ENCODE results near the gene MLXIPL.
"Not testable (repeated sequence)": the region's sequence is repeated elsewhere in the genome, so short reads cannot be mapped to it uniquely, and the experiment has no call there.

The MLXIPL gene, protein sequence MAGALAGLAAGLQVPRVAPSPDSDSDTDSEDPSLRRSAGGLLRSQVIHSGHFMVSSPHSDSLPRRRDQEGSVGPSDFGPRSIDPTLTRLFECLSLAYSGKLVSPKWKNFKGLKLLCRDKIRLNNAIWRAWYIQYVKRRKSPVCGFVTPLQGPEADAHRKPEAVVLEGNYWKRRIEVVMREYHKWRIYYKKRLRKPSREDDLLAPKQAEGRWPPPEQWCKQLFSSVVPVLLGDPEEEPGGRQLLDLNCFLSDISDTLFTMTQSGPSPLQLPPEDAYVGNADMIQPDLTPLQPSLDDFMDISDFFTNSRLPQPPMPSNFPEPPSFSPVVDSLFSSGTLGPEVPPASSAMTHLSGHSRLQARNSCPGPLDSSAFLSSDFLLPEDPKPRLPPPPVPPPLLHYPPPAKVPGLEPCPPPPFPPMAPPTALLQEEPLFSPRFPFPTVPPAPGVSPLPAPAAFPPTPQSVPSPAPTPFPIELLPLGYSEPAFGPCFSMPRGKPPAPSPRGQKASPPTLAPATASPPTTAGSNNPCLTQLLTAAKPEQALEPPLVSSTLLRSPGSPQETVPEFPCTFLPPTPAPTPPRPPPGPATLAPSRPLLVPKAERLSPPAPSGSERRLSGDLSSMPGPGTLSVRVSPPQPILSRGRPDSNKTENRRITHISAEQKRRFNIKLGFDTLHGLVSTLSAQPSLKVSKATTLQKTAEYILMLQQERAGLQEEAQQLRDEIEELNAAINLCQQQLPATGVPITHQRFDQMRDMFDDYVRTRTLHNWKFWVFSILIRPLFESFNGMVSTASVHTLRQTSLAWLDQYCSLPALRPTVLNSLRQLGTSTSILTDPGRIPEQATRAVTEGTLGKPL

DNA sequence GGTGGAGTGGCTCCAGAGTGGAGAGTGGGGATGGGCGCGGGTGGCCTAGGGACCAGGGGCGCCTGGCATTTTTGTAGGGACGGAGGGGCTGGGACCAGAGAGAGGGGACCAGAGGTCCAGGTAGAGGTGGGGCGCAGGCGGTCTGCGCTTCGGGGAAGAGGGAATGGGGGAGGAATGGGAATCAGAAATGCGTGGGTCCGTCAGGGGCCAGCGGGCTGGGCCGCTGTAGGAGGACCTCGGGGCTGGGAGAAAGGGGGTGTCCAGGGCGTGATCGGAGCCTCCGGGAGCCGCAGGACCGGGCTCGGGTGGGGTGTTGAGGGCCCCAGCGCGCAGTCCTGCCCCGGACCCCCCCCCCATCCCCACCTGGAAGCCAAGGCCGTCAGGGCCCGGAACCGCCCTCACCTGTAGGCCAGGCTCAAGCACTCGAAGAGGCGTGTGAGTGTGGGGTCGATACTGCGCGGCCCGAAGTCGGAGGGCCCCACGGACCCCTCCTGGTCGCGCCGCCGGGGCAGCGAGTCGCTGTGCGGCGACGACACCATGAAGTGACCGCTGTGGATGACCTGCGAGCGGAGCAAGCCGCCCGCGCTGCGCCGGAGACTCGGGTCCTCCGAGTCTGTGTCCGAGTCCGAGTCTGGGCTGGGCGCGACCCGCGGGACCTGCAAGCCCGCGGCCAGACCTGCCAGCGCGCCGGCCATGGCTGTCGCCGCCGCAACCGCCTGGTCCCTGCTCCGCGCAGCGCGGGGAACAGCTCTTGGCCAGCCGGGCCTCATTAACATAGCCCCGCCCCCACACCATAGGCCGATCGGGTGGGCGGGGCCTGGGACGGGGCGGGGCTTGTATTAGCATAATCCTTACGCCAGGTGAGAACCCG is at the start of gene MLXIPL:
Gene MLXIPL (minus strand): TSS at position 725 of the 871 bp plus-strand sequence. CDS start 30 bp downstream, at position 695.
- no peak for FAIRE-seq

DNA sequence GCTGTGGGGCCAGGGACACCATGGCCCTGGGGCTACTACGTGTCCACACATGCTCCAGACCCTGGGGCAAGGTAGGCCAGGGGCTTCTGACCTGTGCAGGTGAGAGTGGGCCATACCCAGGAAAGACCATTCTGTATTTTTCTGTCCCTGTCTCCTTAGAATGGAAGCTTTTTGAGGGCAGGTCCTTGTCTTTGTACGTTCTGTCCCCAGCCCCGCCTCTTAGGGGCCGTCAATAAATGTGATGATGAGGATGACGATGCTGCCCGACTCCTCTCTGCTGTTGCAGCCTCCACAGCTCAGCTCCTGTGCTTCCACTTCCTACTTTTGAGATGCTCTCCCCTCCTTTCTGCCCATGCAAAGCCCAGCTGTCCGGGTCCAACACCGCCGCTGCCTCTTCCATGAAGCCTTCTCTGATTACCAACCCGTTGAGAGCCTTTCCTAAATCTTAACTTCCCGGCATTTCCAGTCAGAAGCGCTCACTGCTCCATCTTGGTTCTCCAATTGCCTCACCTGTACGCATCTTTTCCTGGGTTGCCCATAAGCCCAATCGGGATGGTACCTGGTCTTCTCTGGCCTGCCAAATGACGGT is 47.6 kb upstream of the MLXIPL start:
- no peak for FAIRE-seq

DNA sequence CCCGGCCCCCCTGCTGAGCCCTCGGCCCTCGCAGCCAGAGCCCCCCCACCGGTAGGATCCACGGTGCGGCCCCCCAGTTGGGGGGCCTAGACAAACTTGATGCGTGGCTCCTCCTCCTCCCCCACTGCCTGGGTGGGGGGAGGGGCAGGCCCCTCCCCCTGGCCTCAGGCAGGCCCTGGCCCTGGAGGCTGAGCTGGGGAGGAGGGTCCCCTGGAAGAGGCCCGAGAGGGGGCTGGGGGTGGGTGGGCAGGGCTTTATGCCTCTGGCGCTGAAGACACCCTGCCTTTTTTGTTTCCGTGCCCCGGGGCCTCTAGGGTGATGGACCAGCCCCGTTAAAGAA is 47.0 kb upstream of the MLXIPL start:
- FAIRE-seq, result no peak

DNA sequence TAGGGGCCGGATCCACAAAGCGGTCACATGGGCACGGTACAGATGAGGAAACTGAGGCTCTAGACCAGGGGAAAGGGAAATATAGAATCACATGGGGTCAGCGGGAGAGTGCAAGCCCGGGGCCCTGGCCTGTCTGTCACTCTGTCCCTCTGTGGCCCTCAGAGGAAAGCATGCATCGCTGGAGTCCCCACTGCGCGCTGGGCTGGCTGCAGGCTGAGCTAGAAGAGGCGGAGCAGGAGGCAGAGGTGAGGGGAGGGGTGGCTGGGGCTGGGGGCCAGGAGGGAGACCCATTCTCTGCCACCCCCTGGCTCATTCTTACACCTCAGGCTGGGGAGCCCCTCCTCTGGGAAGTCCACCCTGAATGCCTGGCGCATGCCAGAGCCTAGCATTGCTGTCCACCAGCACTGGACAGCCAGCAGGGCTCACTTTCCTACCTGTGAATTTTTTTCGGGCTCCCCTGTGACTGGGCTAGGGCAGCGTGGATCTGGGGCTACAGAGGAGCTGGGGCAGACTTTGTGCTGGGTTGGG is 45.6 kb upstream of the MLXIPL start:
- no peak for FAIRE-seq

DNA sequence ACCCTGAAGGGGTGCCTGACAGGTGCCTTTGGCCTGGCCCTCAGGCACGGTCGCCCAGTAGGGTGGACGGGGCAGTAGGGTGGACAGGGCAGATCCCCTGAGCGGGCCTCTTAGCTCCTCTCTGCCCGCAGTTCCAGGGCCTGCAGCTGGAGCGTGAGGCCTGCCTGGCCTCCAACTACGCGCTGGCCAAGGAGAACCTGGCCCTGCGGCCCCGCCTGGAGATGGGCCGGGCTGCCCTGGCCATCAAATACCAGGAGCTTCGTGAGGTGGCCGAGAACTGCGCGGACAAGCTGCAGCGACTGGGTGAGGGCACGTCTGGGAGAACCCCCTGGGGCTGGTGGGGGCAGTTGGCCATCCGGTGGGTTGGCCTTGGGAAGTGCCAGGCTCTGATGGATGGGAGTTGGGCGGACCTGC is 45.0 kb upstream of the MLXIPL start:
- no peak for FAIRE-seq

DNA sequence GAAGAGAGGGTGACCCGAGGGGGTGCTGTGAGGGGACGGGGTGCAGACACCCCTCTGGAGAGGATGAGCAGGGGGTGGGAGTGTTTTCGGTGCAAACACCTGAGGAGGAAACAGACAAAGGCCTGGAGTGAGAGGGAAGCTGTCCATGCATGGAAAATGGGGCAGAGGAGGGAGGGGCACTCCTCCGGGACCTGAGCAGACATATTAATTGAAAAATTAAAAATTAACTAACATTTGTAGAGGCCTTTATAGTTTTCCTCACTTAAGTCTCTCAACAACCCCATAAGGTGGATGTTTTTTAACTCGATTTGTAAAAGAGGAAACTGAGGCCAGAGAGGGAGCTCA is 44.5 kb upstream of the MLXIPL start:
- FAIRE-seq, result no peak

DNA sequence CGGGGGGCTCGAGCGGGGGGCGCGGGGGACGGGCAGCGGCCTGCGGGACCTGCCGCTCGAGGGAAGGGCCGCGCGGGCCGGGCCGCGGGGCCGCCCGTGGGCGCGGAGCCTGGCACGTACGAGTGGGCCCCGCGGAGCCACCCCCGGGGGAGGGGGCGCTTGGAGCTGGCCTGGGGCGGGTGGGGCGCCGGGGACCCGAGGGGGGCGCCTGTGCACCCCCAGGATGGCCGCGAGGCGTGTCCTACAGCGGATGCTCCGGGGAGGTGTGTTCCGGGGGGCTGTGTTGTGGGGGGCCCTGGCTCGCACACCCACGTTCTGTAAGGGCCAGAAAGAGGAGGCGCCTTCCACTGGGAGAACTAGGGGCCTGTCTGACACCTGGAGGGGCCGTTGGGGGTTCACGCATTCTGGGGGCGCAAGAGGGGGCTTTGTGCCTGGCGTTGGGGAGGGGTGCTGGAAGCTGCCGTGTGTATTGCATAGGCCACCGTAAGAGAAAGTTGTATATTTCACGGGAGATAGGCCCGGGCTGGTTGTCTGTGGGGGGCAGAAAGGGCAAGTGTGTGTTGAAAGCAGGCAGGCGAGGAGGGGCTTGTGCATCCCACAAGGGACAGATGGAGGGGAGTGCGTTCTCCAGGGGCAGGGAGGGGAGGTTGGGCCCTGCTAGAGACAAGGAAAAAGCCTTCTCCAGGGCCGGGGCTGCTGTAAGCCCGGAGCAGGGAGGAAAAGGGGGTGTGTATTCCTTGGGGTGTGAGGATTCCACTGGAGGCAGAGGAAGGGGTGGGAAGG is 44.0 kb upstream of the MLXIPL start:
- FAIRE-seq, result no peak

DNA sequence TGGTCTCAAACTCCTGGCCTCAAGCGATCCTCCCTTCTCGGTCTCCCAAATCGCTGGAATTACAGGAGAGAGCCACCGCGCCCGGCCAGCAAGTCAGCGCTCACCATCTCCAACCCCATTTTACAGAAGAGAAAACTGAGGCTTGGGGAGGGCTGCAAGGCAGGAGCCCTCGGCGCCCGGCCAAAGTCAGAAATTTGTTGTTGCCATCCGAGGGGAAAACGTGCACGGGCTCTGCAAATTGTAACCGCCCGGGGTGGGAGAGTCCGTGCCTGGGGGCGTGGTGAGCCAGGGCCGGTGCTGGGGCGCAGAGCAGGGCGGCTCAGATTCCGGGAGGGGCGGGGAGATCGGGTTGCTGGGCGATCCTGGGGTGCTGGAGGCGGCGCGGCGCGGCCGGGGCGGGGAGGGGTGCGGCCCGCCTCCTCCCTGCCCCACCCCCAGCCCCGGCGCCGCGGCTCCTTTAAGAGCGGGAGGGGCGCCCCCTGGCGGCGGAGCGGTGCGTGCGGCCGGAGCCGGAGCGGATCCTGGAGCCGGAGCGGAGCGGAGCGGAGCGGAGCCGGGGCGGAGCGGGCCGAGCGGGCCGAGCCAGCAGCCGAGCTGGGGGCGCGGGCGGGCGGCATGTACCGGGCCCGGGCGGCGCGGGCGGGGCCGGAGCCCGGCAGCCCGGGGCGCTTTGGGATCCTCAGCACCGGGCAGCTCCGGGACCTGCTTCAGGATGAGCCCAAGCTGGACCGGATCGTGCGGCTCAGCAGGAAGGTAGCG is 43.2 kb upstream of the MLXIPL start, which contains the start of gene VPS37D:
Gene VPS37D (plus strand): TSS at position 488 of the 759 bp plus-strand sequence. CDS start 128 bp downstream, at position 616.
- no peak for FAIRE-seq

DNA sequence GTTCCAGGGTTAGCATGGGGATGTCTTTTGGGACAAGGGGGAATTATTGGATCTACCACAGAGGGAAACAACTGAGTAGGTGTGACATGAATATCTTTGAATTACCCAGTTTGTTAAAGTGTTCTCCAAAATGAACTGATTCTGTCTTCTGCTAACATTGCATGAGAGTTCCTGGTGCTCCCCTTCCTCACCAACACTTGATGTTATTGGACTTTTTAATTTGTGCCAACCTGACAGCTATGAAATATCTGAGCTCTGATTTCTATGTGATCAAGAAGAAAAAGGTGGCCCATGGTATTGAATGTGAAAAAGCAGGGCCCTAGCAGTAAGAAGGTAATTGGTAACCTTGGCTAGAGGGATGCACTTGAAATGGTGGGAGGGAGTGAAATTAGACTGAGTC is 38.7 kb upstream of the MLXIPL start:
- no peak for FAIRE-seq

DNA sequence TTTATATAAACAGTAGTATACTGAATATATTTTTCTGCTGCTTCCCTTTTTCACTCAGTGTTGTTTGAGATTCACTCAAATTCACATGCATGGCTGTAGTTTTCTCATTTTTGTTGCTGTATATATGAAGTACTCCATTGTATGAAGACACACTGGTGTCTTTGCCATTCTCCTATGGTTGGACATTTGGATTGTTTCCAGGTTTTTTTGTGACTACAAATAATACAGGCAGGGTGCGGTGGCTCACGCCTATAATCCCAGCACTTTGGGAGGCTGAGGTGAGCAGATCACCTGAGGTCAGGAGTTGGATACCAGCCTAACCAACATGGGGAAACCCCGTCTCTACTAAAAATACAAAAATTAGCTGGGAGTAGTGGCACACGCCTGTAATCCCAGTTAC is 36.3 kb upstream of the MLXIPL start:
- not testable (repeated sequence) for FAIRE-seq

DNA sequence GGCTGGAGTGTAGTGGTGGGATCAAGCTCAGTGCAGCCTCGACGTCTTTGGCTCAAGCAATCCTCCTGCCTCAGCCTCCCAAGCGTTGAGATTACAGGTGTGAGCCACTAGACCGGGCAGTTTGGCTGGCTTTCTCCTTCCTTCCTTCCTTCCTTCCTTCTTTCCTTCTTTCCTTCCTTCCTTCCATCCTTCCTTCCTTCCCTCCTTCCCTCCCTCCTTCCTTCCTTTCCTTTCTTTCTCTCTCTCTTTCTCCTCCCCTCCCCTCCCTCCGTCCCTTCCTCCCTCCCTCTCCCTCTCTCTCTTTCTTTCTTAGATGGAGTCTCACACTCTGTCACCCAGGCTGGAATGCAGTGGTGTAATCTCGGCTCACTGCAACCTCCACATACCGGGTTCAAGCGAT is 35.7 kb upstream of the MLXIPL start:
- FAIRE-seq, result no peak

DNA sequence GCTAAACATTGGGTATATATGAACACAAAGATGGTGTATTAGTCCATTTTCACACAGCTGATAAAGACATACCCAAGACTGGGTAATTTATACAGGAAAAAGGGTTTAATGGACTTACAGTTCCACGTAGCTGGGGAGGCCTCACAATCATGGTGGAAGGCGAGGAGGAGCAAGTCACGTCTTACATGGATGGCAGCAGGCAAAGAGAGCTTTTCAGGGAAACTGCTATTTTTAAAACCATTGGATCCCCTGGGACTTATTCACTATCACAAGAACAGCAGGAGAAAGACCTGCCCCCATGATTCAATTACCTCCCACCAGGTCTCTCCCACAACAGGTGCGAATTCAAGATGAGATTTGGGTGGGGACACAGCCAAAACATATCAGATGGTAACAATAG is 31.0 kb upstream of the MLXIPL start:
- not testable (repeated sequence) for FAIRE-seq

DNA sequence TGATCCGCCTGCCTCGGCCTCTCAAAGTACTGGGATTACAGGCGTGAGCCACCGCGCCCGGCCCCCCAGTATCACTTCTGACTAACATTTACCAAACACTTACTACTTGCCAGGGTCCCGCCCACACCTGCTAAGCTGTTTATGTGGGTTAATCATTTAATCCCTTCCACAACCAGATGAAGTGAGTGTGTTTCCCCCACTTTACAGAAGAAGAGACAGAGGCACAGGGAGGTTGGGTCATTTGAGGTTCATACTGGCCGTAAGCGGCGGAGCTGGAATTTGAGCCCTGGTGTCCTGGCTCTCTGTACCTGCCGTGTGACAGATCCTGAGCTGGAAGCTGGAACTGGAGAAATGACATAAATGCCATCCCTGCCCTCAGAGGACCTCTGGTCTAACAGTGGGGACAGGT is 28.2 kb upstream of the MLXIPL start:
- FAIRE-seq, result no peak

DNA sequence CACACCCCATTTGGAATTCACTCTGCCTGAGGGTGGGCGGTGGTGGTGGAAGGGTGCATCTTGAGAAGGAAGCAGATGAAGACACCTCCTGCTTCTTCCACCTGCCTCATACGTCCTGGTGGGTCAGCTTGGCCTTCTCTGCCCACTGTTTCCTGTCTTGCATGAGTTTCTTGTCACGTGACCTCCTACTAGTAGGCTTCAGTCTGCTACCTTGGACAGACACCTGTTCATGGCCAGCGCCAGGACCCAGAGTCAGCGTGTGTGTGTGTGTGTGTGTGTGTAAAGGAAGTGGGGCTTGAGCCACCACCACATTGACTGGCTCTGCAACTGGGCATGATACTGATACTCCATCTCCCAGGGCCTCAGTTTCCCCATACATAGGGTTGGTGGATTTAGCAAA is 26.2 kb upstream of the MLXIPL start:
- FAIRE-seq, result no peak

DNA sequence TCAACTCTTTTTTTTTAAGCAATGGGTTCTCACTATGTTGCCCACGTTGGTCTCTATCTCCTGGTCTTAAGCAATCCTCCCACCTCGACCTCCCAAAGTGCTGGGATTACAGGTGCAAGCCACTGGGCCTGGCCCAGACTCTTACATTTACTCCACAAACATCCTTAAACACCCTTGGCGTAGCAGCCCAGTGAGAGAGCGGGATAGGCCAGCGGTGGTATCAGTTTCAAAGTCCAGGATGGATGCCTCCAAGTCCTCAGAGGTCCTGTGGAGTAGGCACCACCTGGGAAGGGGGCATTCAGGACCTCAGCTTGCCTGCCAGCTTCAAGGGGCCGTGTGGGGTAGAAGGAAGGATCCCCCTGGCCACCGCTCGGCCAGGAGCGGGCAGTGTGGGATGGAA is 25.3 kb upstream of the MLXIPL start:
- no peak for FAIRE-seq

DNA sequence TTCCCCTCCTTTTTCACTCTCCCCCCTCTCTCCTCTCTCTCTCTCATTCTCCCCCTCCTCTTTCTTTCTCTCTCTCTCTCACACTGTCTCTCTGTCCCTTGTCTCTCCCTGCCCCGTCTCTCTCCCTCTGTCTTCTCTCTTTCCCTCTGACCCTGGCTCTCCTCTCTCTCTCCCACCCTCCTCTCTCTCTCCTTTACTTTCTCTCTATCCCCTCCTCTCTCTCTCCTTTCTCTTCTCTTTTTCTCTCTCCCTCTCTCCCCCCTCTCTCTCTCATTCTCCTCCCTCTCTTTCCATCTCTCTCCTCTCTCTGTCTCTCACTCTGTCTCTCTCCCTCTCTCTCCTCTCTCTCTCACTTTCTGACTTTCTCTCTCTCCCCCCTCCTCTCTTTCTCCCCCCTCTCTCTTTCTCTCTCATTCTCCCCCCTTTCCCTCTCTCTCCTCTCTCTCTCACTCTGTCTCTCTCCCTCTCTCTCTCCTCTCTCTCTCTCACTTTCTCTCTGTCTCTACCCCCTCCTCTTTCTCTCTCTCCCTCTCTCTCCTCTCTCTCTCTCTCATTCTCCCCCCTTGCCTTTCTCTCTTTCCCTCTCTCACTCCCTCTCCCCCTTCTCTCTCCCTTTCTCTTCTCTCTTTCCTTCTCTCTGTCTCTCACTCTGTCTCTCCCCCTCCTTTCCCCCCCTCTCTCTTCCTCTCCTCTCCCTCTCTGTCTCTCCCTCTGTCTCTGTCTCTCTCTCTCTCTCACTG is 24.4 kb upstream of the MLXIPL start:
- no peak for FAIRE-seq

DNA sequence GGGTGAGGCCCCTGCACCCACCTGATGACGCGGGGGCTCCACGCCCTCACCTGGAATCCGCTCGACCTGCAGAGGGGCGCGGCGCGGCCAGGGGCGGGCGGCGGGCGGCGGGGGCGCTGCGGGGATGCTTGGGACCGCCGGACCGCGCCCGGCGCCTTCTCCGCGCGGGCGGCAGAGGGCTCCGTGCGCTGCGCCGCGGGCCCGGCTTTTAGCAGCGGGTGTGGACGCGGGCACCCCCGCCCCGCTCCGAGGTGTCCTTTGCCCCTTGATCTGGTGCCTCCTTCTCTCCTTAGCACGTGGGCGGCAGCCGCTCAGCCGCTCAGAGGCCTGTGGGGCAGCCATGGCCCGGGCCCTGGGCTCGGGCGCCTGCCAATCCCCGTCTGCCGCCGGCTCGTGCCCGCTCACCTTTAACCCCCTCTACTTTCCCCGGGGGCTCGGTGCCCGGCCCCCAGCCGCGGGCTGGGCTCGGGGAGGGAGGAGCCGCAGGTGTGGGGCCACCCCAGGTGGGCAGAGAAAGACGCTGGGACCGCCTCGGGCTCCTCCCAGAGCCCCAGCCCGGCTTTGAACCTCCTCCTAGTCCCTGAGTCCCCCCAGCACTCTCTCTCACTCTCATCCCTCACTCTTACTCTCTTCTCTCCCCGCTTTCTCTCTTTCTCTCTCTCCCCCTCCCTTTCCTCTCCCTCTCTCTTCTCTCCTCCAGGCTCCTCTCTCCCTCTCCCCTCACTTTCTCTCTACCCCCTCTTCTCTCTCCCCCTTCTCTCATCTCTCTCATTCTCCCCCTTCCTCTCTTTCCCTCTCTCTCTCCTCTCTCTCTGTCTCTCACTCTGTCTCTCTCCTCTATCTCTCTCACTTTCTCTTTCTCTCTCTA is 23.6 kb upstream of the MLXIPL start:
- FAIRE-seq, result no peak

DNA sequence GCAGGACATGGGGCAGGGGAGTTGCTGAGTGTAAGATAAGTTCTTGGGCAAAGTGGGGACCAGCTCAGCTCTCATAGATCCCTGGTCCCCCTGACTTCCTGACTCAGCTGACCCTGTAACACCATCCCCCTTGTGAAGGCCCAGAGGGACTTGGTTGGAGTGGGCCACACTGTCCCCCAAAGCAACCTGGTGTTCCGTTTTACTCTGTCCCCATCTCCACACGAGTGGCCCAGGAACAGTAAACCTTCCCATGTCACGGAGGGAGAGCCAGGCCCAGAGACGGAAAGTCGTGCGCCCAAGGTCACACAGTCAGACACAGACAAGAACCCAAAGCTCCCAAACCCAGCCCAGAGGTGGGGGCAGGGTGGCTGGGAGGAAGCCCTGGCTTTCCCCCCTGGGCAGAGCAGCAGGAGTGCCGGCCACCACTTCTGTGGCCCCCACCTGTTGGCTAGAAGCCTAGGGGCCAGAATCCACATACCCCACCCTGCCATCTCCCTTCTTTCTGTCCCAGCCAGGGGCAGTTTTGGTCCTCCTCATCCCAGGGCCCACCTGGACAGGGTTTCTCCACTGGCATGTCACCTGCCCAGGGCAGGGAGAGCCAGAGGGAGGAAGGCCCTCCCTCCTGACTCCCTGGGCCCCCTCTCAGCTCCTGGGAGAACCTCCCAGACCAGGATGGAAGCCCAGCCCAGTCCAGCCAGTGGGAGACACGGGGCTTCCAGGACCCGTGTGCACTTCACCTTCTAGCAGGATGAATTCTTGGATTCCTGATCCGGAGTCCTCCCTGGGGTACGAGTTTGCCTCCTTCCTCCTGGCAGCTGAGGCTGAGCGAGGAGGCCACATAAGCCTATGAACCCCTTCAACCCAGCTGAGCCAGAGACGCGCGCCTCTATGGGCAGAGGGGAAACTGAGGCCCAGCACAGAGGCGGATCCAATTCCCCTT is 22.7 kb upstream of the MLXIPL start:
- FAIRE-seq, result no peak

All from TTC549 (cell line).